ENCODE data around the gene CETN1.

The CETN1 gene

GRCh38 chr18:627231-627630 lies 47.1 kb downstream of the CETN1 start:
- no peak for DNase-seq

GRCh38 chr18:629269-630150 lies 49.3 kb downstream of the CETN1 start:
- no peak for DNase-seq

- no peak for DNase-seq
These were observed 51.4 kb downstream of the CETN1 start for GRCh38 chr18:631560-631959.

Data from NCI-H510A treated with DMSO at 0.1 percent for 48 hours (cell line).